Activated T-helper 1 cell treated with Interleukin-2 at 50 U/mL for 16 hours (primary cell): Measurements from ENCODE around the gene CACNA1I.

Experiments used
- DNase-seq: peaks from one replicate; pipeline ENCODE4 v3.0.0-alpha.2; 2020; ENCODE audit warnings: low read depth

CACNA1I gene

GRCh38 chr22:39699631-39700360, 129.2 kb downstream of the CACNA1I start:
- DNase-seq: no peak

GRCh38 chr22:39700565-39700964, 130.0 kb downstream of the CACNA1I start:
- no peak for DNase-seq

GRCh38 chr22:39703091-39703490, 132.5 kb downstream of the CACNA1I start:
- DNase-seq: no peak

DNA sequence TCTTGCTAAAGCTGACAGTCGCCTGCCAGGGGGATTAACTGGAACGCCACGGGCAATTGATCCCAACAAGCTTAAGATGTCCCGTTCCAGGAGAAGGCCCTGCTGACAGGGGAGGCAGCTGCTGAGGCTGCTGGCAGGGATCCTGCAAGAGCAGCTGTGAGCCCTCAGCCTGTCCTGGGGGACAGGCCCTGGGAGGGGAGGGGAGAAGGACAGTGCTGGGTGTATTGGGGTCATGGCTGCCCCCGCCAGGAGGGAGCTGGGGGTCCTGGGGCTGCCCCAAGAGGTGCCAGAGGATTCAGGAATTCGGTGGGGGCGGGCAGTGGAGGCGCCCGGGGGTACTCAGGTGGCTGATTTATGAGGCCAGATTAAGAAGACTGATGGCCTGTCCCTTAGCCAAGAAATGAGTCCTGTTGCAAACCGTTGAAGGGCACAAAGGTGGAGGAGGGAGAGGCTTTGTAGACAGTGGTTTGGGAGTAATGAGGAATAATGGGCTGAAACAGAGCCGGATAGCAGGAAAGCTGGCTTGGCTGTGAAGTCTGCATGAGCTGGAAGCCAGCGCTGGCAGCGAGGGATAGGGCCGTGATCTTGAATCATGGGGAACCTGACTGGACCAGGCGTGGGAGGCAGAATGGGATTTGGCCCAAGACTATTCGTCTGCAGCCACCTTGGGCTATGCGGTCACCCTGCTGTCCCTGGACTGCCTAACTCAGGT, 133.5 kb downstream of the CACNA1I start:
- DNase-seq: no peak

DNA sequence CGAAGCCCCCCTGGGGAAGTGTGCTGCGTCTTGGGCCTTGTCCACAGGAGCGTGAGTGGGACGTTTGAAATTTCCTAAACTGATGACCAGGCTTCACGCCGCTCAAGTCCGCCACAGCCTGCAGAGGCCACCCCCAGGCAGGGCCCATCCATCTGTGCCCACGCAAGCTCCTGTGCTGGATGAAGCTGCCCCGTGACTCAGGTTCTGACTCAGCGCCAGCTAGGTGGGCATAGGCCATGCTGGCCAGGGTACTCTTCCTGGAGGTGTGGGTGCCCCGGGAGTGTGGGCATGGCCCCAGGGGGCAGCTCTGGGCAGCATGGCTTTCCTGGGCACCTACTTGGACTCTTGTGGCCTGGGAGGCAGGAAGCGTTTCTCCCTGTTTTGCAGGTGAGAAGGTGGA, 134.8 kb downstream of the CACNA1I start:
- DNase-seq: no peak

GRCh38 chr22:39706376-39707140, 136.0 kb downstream of the CACNA1I start:
- DNase-seq: no peak

- no peak for DNase-seq
Observed at GRCh38 chr22:39707351-39707750, 136.8 kb downstream of the CACNA1I start.

- no peak for DNase-seq
Observed at GRCh38 chr22:39707816-39708215, 137.3 kb downstream of the CACNA1I start.

- no peak for DNase-seq
Observed at GRCh38 chr22:39710380-39711150, 140.0 kb downstream of the CACNA1I start.

GRCh38 chr22:39712081-39712480, 141.5 kb downstream of the CACNA1I start:
- no peak for DNase-seq

GRCh38 chr22:39712751-39713525, 142.4 kb downstream of the CACNA1I start:
- DNase-seq: no peak

DNA sequence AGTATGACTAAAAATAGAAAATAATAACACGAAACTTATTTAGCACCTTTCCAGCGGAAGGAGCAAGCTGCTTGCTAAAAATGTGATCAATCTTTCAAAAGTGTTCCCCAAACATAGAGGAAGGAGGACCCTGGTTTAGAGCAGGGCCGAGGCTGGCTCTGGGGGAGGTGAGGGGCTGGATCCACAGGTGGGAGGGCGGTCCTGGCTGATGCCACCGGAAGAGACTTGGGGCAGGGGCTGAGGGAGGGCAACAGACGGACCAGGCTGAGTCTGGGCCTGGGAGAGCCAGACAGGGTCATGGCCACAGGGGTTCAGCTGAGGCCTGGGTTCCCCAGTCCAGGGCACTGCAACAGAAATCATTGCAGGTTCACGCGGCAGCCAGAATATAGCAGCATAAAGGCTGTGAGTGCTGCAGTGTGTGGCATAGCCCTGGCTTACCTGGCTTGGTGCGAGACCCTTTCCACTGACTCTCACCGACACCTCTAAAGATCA, 143.3 kb downstream of the CACNA1I start:
- no peak for DNase-seq

DNA sequence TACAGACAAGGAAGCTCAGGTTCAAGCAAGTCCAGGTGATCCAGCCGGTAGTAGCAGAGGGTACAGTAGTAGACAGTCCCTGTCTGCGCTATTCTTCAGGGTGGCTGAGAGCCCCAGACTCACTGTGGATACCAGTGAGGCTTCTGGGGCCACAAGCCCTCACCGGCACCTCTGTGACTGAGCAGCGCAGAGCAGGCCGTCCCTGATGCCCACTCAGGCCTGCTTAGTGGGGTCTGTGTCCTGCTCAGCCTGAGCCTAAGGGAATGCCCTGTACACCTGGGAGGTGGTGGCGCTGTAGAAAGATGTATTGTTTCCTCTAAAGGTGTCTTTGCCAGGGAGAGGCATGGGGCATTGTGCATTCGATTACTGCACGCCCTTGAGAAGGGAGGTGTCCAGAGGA, 143.8 kb downstream of the CACNA1I start:
- DNase-seq: no peak

DNA sequence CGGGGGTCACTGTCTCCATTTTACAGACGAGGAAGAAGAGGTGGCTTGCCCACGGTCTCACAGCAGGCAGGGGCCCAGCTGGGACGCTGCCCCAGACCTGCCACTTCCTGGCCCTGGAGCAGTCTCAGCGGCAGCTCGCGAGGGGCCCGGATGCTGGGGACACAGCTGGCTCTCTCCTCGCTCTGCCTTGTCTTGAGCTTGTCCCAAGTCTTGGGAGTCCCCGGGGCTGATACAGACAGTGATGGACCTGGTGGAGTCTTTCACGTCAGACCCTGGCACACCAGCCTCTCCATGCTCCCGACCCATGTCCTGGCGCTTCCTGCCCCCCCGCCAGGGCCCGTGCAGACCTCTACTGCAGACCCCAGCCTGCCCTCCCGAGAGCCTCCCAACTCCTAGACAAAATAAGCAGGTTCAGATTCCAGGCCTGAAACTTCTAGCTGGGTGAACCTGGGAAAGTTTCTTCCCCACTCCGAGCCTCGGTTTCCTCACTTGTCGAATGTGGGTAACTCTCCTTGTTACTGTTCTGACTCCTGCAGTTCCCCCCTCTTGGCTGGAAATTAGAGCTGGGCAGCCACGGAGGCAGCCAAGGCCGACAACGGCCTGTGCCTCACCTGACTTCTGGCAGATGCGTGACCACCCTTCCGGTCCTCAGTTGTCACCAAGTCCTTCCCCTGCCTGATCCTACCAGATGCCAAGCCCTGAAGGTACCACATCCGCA, 145.4 kb downstream of the CACNA1I start:
- DNase-seq: no peak

DNA sequence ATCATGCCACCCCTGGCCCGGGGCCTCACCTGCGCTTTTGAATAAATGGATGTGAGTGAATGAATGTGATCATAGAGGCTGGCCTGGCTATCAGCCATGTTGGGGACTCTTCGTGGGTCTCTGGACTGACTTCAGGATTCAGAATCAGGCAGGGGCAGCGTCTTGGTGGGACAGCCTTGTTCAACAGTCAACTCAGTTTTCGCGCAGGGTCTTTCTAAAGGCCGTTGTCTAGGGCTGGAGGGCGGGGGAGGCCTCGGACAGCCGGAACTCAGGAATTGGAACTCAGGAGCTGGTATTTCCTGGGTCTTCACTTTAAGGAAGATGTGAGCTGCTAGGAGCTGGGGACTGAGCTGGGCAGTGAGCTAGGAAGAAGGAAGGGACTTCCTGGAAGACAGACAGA, 146.0 kb downstream of the CACNA1I start:
- no peak for DNase-seq

GRCh38 chr22:39717099-39717498, 146.5 kb downstream of the CACNA1I start:
- no peak for DNase-seq

DNA sequence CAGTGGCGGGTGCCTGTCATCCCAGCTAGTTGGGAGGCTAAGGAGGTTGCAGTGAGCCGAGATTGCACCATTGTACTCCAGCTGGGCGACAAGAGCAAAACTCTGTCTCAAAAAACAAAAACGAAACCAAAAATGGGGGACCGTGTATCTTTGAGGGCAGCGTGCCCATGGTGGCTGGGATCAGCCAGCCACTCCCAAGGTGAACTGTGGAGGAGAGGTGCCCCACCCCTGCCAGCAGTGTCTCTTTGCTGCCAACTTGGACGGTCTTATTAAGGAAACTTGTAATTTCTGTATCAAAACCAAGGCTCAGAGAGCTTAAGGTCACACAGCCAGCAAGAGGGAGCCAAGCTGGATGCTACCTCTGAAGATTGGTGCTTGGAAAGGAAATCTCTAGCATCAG, 147.7 kb downstream of the CACNA1I start:
- DNase-seq: no peak

DNA sequence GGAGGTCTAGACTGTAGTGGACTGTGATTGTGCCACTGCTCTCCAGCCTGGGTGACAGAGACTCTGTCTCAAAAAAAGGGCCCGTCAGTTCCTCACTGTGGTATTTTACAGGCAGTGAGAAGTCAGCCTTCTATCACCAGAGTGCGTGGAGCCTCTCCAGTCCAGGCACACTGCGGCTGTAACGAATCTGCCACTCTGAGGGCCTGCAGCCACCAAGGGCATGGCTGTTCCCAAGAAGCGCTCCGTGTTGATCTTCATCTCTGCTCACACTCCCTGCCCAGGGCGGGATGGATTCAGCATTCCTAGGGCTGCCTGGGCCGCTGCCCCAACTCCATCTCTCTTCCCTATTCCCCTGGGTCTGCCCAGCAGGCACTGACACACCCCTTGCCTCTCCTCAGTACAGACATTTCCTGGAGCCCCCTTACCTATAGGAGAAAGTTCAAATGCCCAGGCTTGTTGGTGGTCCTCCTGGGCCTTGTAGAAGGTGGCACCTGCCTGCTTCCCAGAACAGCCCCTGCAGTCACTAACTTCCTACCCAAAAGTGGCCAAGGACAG, 148.4 kb downstream of the CACNA1I start:
- DNase-seq: no peak

DNA sequence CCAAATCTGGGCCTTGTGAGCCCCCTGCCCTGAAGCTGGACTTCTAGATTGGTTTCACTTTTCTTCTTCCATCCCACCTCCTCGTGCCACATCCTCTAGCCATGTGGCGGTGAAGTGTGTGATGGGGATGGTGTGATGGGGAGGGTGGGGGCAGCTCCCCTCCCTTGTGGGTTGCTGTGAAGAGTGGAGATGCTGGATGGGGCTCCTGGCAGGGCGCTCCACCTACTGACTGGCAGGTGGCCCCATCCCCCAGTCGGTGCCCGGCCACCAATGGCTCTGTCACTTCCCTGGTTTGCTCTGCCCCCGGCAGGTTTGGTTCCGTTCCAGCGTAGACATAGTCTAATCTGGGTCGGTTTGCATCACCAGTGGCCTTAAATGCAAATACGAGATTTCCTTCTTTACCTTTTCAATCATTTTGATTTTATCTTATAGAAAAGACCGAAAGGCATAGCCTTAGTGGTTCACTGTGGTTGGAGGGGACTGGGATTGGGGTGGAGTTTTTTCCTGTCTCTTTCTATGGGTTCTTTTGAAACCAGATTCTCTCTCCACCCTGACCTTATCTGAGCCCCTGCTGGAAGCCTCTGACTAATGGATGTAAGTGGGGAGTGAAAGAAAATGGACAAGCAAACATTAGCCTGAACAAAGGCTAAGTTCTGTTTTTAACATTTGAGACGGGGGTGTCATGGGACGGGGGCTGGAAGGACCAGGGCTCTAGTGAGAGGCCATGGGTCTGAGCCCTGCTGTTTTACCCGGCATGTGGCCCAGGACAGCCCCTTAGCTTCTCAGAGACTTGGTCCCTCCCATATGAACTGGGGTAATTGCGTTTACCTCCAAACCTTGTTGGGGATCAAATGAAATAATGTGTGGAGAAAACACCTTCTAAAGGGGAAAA, 149.3 kb downstream of the CACNA1I start:
- no peak for DNase-seq
